ENCODE data around the gene FSCN2.
A peak's percentile ranks its signal among the peaks of the same experiment; 100 is the strongest.

Gene FSCN2

GRCh38 chr17:81514489-81514738 is 13.8 kb upstream of the FSCN2 start:
- DNase-seq (ENCODE audit: low read depth): no peak
- H3K4me3 ChIP-seq (ENCODE audit: low read length): peak overlapping the region; percentile 57
- no peak for TF ChIP-seq CTCF (conservative IDR thresholded peaks at IDR 0.05; ENCODE audit: low read depth, low read length)

GRCh38 chr17:81514739-81515529 is 13.2 kb upstream of the FSCN2 start:
- TF ChIP-seq CTCF (conservative IDR thresholded peaks at IDR 0.05; ENCODE audit: low read depth, low read length): no peak
- no peak for DNase-seq (ENCODE audit: low read depth)
- peak overlapping the region; percentile 77 for H3K4me3 ChIP-seq (ENCODE audit: low read length)

- TF ChIP-seq CTCF (conservative IDR thresholded peaks at IDR 0.05; ENCODE audit: low read depth, low read length): no peak
- DNase-seq (ENCODE audit: low read depth): no peak
- peak overlapping the region; percentile 77 for H3K4me3 ChIP-seq (ENCODE audit: low read length)
Observed at GRCh38 chr17:81515530-81516041, 12.6 kb upstream of the FSCN2 start.

GRCh38 chr17:81516439-81516838 is 11.7 kb upstream of the FSCN2 start:
- no peak for DNase-seq (ENCODE audit: low read depth)
- H3K4me3 ChIP-seq (ENCODE audit: low read length): peak overlapping the region; percentile 77
- TF ChIP-seq CTCF (conservative IDR thresholded peaks at IDR 0.05; ENCODE audit: low read depth, low read length): no peak

GRCh38 chr17:81517009-81517338 is 11.2 kb upstream of the FSCN2 start:
- H3K4me3 ChIP-seq (ENCODE audit: low read length): peak overlapping the region; percentile 77
- no peak for TF ChIP-seq CTCF (conservative IDR thresholded peaks at IDR 0.05; ENCODE audit: low read depth, low read length)
- no peak for DNase-seq (ENCODE audit: low read depth)

GRCh38 chr17:81517339-81518112 is 10.7 kb upstream of the FSCN2 start:
- no peak overlapping the region for H3K4me3 ChIP-seq (ENCODE audit: low read length)
- no peak for TF ChIP-seq CTCF (conservative IDR thresholded peaks at IDR 0.05; ENCODE audit: low read depth, low read length)
- DNase-seq (ENCODE audit: low read depth): no peak
